Effector CD8-positive, alpha-beta T cell (primary cell): ENCODE data around the gene ATP1A3.

Source experiments
- DNase-seq: peaks from one replicate; lab custom pipeline; 2025; lab: John Stamatoyannopoulos, UW

The ATP1A3 gene

GRCh38 chr19:41984961-41985360, 9.1 kb downstream of the ATP1A3 start:
- DNase-seq = no peak

GRCh38 chr19:41981724-41982123, 12.3 kb downstream of the ATP1A3 start:
- no peak for DNase-seq

- no peak for DNase-seq
Measured at GRCh38 chr19:41978470-41978869, 15.6 kb downstream of the ATP1A3 start.

GRCh38 chr19:41977916-41978315, 16.1 kb downstream of the ATP1A3 start:
- DNase-seq = no peak

- DNase-seq = no peak
Measured at GRCh38 chr19:41974652-41975051, 19.4 kb downstream of the ATP1A3 start.

- DNase-seq = no peak
Measured at GRCh38 chr19:41971363-41971762, 22.7 kb downstream of the ATP1A3 start.

GRCh38 chr19:41969772-41970458, 24.1 kb downstream of the ATP1A3 start:
- no peak for DNase-seq

- no peak for DNase-seq
Measured at GRCh38 chr19:41968751-41969595, 25.1 kb downstream of the ATP1A3 start.

GRCh38 chr19:41967054-41967783, 26.8 kb downstream of the ATP1A3 start:
- DNase-seq = no peak

GRCh38 chr19:41965106-41965505, 28.9 kb downstream of the ATP1A3 start:
- DNase-seq = no peak

- no peak for DNase-seq
Measured at GRCh38 chr19:41960973-41961372, 33.1 kb downstream of the ATP1A3 start.

GRCh38 chr19:41959056-41960053, 34.7 kb downstream of the ATP1A3 start, which contains the start of gene RABAC1:
Gene RABAC1, minus strand, starts transcription at chr19:41959321. Its CDS starts 29 bp downstream, at chr19:41959292.
- peak; percentile 78 for DNase-seq

- DNase-seq = peak; percentile 71
Measured at GRCh38 chr19:41958367-41959055, 35.5 kb downstream of the ATP1A3 start.

GRCh38 chr19:41957838-41958366, 36.1 kb downstream of the ATP1A3 start:
- DNase-seq = no peak

- no peak for DNase-seq
Measured at GRCh38 chr19:41957161-41957837, 36.7 kb downstream of the ATP1A3 start.

- no peak for DNase-seq
Measured at GRCh38 chr19:41956621-41957020, 37.4 kb downstream of the ATP1A3 start.

GRCh38 chr19:41955521-41955920, 38.5 kb downstream of the ATP1A3 start:
- DNase-seq = no peak

GRCh38 chr19:41951686-41952172, 42.3 kb downstream of the ATP1A3 start:
- DNase-seq = peak; percentile 86

GRCh38 chr19:41947091-41947490, 46.9 kb downstream of the ATP1A3 start:
- DNase-seq = no peak
